ENCODE data around the gene LRRFIP1.
"Not testable (repeated sequence)": the region's sequence is repeated elsewhere in the genome, so short reads cannot be mapped to it uniquely, and the experiment has no call there.

The LRRFIP1 gene
- 162 to 231 (median 208) reads per million in 4 experiments for total RNA-seq

GRCh38 chr2:237627441-237628246 lies at the start of gene LRRFIP1:
Gene LRRFIP1 (plus strand): TSS chr2:237627587. CDS start chr2:237627645, 58 bp downstream.
- no peak for DNase-seq

GRCh38 chr2:237577956-237578870 lies 49.2 kb upstream of the LRRFIP1 start:
- no peak for DNase-seq

GRCh38 chr2:237581326-237581725 lies 46.1 kb upstream of the LRRFIP1 start:
- DNase-seq = no peak

- DNase-seq = no peak
These were observed 45.3 kb upstream of the LRRFIP1 start for GRCh38 chr2:237581751-237582746.

- DNase-seq = no peak
These were observed 43.7 kb upstream of the LRRFIP1 start for GRCh38 chr2:237583385-237584295.

- no peak for DNase-seq
These were observed 41.7 kb upstream of the LRRFIP1 start for GRCh38 chr2:237585590-237586221.

- DNase-seq = no peak
These were observed 39.2 kb upstream of the LRRFIP1 start for GRCh38 chr2:237588044-237588696.

- DNase-seq = no peak
These were observed 36.9 kb upstream of the LRRFIP1 start, which contains the start of gene RAB17 for GRCh38 chr2:237590272-237591140. Gene RAB17 (minus strand): TSS chr2:237590734. CDS start chr2:237586154, 4,580 bp downstream.

- DNase-seq = no peak
These were observed 36.1 kb upstream of the LRRFIP1 start for GRCh38 chr2:237591141-237591881.

GRCh38 chr2:237592425-237592980 lies 34.9 kb upstream of the LRRFIP1 start:
- no peak for DNase-seq

GRCh38 chr2:237593036-237593435 lies 34.4 kb upstream of the LRRFIP1 start:
- DNase-seq = no peak

- DNase-seq = no peak
These were observed 33.6 kb upstream of the LRRFIP1 start for GRCh38 chr2:237593596-237594320.

GRCh38 chr2:237594514-237594871 lies 32.9 kb upstream of the LRRFIP1 start:
- no peak for DNase-seq

GRCh38 chr2:237595829-237596519 lies 31.4 kb upstream of the LRRFIP1 start:
- not testable (repeated sequence) for DNase-seq

- no peak for DNase-seq
These were observed 30.7 kb upstream of the LRRFIP1 start for GRCh38 chr2:237596520-237597195.

Data from effector CD8-positive, alpha-beta T cell (primary cell).